Left ventricle myocardium inferior (tissue), 1 donor: ENCODE measurements around the gene UBE2I. TPM values are rescaled to one million over a fixed set of nuclear protein-coding genes. Genes with fewer than 3 reads are reported as not detected.

Source experiments
- DNase-seq: peaks from one replicate; pipeline ENCODE4 v3.0.0-alpha.2; 2020
- H3K27ac ChIP-seq: fragments of 200-600 bp; replicated peaks from 2 replicates; pipeline ENCODE4 v1.8.0; 2021
- H3K27me3 ChIP-seq: fragments of 200-600 bp; 2 replicates; pipeline ENCODE4 v1.8.0; 2021; ENCODE audit warnings: low read depth
- H3K36me3 ChIP-seq: fragments of 200-600 bp; 2 replicates; pipeline ENCODE4 v1.8.0; 2021
- H3K4me1 ChIP-seq: fragments of 200-600 bp; 2 replicates; pipeline ENCODE4 v1.8.0; 2021
- H3K4me3 ChIP-seq: fragments of 200-600 bp; 2 replicates; pipeline ENCODE4 v1.8.0; 2021; ENCODE audit warnings: mild to moderate bottlenecking, moderate library complexity
- H3K9me3 ChIP-seq: fragments of 200-600 bp; replicated peaks from 2 replicates; pipeline ENCODE4 v1.8.0; 2021
- intact Hi-C: fragments of 100-400 bp; cut with micrococcal nuclease; formaldehyde crosslinking; loops from one replicate; pipeline ENCODE4 v1.11.0; 2022
- total RNA-seq: library from RNA; stranded (reverse); fragmentation: NEBNext Ultra II Directional; extraction: Animal tissue kit (Norgen Biotek cat#: 25700); gene quantifications from one replicate; pipeline ENCODE4 v1.2.1, GENCODE V29; 2021
- TF ChIP-seq, protein P1 (sequence below): fragments of 200-600 bp; IDR thresholded peaks from 2 replicates; pipeline ENCODE4 v1.8.0; 2021; ENCODE audit warnings: antibody characterized with exemption, mild to moderate bottlenecking, borderline replicate concordance
- donor health status: DM: no; HTN: yes; CAD: no; lungs with severe emphysema.

Gene UBE2I
- total RNA-seq, 1 donor from 2014 or later = 86.2 TPM

DNA sequence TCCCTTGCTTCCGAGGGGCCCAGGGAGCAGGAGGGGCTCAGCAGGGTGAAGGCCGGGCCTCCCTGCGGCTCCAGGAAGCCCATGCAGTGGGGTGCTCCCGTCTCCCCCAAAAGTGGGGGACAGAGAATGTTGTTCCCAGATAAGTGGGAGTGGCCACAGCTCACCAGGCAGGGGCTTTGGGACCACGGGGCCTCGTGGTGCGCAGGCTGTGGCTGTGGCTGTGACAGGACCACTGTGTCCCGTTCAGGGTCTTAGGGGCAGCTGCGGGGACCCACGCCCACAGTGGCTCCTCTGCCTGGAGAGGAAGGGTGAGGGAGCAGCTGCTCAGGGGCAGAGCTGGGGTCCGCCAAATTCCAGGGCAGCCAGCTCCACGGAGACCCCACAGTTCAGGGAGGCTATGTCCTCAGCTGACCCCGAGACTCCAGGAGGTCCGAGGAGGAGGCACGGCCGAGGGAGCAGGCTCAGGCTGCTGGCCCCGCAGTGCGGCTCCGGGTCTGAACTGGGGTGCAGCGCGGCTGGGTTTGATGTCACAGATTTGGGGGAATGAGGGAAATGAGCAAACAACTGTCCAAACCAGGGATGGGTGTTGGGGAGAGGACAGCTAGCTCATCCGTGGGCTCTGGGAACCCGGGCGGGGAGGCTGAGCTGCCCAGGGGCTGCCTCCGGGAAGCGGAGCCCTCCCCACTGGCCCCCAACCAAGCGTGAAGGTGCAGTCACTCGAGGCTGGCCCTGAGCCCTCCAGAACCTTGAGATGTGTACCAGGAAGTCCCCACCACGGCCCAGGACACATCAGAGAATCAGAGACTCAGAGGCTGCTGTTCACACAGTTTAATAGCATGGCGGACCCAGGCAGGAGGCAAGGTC is 30.1 kb upstream of the UBE2I start:
- TF ChIP-seq, protein P1, sequence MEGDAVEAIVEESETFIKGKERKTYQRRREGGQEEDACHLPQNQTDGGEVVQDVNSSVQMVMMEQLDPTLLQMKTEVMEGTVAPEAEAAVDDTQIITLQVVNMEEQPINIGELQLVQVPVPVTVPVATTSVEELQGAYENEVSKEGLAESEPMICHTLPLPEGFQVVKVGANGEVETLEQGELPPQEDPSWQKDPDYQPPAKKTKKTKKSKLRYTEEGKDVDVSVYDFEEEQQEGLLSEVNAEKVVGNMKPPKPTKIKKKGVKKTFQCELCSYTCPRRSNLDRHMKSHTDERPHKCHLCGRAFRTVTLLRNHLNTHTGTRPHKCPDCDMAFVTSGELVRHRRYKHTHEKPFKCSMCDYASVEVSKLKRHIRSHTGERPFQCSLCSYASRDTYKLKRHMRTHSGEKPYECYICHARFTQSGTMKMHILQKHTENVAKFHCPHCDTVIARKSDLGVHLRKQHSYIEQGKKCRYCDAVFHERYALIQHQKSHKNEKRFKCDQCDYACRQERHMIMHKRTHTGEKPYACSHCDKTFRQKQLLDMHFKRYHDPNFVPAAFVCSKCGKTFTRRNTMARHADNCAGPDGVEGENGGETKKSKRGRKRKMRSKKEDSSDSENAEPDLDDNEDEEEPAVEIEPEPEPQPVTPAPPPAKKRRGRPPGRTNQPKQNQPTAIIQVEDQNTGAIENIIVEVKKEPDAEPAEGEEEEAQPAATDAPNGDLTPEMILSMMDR = no peak
- H3K4me1 ChIP-seq = no peaks in the 10 kb centered on the region
- H3K36me3 ChIP-seq = no peaks in the 10 kb centered on the region
- no peak for DNase-seq
- H3K27ac ChIP-seq = no peak overlapping the region
- H3K9me3 ChIP-seq = no peaks in the 10 kb centered on the region
- peaks cover 74% of the 10 kb centered on the region for H3K27me3 ChIP-seq
- intact Hi-C loops = no loop called here
- H3K4me3 ChIP-seq = no peak overlapping the region

DNA sequence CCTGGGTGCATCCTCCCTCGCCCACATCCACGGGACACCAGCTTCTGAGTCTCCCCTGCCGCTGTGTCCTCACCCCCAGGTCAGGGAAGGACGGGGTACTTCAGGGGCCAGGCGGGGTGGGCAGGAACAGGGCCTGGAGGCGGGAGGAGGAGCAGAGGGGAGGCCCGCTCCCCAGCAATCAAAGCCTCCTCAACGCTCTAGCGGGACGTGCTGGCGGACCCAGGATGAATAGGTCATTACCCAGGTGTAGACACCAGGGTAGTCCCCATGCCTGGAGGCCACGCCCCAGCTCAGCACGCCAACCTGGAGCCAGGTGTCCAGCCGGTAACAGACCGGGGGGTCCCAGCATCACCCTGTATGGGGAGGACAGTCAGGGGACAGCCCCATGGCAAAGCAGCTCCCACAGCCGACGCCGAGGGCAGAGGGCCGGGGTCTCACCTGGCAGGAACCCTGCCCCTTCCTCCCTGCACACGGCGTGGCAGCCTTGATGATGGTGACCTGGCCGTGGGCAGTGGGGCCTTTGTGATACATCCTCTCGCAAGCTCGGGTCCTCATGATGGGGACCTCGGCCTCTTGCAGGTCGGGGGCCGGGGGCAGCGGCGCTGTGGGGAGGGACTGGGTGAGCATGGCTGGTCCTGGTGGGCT is 29.4 kb upstream of the UBE2I start:
- no peak for DNase-seq
- no peak overlapping the region for H3K4me3 ChIP-seq
- peaks cover 77% of the 10 kb centered on the region for H3K27me3 ChIP-seq
- no peak overlapping the region for H3K27ac ChIP-seq
- no peaks in the 10 kb centered on the region for H3K4me1 ChIP-seq
- H3K36me3 ChIP-seq = no peaks in the 10 kb centered on the region
- TF ChIP-seq, protein P1 = no peak
- intact Hi-C loops = no loop called here
- no peaks in the 10 kb centered on the region for H3K9me3 ChIP-seq

DNA sequence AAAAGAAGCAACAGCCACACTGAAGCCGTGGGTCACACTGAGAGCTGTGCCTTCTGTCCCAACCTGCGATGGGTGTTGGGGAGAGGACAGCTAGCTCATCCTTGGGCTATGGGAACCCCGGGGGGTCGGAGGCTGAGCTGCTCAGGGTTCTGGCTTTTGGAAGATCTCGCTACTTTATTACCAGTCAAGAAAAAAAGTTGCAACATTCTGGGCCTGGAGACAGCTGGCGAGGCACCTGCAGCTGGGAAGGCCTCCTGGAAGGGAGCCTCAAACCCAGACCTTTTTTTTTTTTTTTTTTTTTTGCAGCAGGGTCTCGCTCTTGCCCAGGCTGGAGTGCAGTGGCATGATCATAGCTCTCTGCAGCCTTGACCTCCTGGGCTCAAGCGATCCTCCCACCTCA is 28.7 kb upstream of the UBE2I start:
- TF ChIP-seq, protein P1 = no peak
- H3K9me3 ChIP-seq = no peaks in the 10 kb centered on the region
- no peaks in the 10 kb centered on the region for H3K4me1 ChIP-seq
- DNase-seq = no peak
- no peak overlapping the region for H3K4me3 ChIP-seq
- peaks cover 80% of the 10 kb centered on the region for H3K27me3 ChIP-seq
- intact Hi-C loops = no loop called here
- H3K27ac ChIP-seq = no peak overlapping the region
- H3K36me3 ChIP-seq = no peaks in the 10 kb centered on the region

DNA sequence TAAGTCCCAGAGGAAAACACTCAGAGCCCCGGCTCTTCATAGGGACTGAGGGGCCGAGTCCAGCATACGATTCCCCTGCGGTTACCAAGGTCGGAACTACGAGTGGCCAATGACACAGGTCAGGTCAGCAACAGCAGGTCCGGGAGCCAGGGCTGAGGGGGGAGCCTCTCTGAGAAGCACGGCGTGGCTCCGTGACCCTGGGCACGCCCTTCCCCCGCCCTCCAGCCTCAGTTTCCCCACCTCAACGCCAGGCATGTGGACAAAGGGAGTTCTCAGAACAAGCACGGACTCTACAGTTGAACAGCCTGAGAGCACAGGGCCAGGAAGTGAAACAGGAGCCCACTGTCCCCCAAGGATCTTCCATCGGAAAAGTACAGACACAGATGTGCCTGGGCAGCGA is 27.9 kb upstream of the UBE2I start:
- Histone ChIP-seq H3K27me3 (peaks cover 80% of the 10 kb centered on the region), H3K9me3 (no peaks in the 10 kb centered on the region), H3K36me3 (no peaks in the 10 kb centered on the region), H3K4me3 (no peak overlapping the region), H3K4me1 (no peaks in the 10 kb centered on the region), H3K27ac (no peak overlapping the region)
- no peak for DNase-seq
- TF ChIP-seq, protein P1 = no peak
- intact Hi-C loops = no loop called here

DNA sequence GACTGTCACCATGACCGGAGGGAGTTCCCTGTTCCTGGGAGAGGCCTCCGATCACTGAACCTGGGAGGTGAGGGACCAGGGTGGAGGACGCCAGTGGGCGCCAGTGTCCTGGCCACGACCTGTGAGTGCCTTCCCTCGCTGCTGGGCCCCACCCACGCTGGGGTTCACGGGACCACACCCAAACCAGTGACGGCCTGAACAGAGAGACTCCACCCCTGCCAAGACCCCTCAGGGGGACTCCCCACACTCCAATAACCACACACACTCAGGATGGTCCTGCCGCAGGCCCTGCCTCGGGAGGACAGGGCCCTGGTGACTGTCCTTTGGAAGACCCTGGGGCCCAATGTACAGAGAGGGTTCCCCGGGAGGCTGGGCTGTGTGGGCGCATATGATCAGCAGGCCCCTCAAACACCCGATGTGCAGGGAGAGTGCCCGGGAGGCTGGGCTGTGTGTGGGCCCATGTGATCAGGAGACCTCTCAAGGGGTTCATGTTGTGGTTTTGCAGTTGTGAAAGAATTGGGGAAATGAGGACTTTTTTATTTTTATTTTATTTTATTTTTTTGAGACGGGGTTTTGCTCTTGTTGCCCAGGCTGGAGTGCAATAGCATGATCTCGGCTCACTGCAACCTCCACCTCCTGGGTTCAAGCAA is 27.0 kb upstream of the UBE2I start:
- intact Hi-C loops = no loop called here
- Histone ChIP-seq H3K27me3 (peaks cover 81% of the 10 kb centered on the region), H3K9me3 (no peaks in the 10 kb centered on the region), H3K4me3 (no peak overlapping the region), H3K27ac (no peak overlapping the region), H3K36me3 (no peaks in the 10 kb centered on the region), H3K4me1 (no peaks in the 10 kb centered on the region)
- DNase-seq = no peak
- TF ChIP-seq, protein P1 = no peak
